ENCODE measurements around the gene HECW1. TPM values are rescaled to one million over a fixed set of nuclear protein-coding genes. Genes with fewer than 3 reads are reported as not detected.

HECW1 gene
- total and polyA plus RNA-seq, 2 donors (not counting 1 experiment from before 2014, with no cell fraction given), result not detected

DNA sequence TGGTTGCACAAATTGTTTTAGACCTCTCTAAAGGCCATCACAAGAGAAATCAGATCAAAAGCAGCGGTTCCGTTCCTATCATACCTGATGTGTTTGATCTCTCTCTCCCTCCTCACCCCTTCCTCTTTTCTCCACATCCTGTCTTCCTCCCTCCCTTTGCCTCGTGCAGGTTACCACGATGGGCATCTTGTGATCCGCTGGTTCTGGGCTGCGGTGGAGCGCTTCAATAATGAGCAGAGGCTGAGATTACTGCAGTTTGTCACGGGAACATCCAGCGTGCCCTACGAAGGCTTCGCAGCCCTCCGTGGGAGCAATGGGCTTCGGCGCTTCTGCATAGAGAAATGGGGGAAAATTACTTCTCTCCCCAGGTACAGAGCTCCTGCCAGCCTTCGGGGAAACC is 442.0 kb downstream of the HECW1 start:
- TF ChIP-seq EZH2 (IDR thresholded peaks at IDR 0.05; ENCODE audit: borderline replicate concordance, insufficient read depth, low read depth, low read length, poor library complexity, severe bottlenecking), result no peak
- TF ChIP-seq, protein P1, sequence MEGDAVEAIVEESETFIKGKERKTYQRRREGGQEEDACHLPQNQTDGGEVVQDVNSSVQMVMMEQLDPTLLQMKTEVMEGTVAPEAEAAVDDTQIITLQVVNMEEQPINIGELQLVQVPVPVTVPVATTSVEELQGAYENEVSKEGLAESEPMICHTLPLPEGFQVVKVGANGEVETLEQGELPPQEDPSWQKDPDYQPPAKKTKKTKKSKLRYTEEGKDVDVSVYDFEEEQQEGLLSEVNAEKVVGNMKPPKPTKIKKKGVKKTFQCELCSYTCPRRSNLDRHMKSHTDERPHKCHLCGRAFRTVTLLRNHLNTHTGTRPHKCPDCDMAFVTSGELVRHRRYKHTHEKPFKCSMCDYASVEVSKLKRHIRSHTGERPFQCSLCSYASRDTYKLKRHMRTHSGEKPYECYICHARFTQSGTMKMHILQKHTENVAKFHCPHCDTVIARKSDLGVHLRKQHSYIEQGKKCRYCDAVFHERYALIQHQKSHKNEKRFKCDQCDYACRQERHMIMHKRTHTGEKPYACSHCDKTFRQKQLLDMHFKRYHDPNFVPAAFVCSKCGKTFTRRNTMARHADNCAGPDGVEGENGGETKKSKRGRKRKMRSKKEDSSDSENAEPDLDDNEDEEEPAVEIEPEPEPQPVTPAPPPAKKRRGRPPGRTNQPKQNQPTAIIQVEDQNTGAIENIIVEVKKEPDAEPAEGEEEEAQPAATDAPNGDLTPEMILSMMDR (IDR thresholded peaks at IDR 0.05), result no peak
- no peak overlapping the region for H3K4me3 Mint-ChIP-seq
- no peak overlapping the region for H3K27ac Mint-ChIP-seq
- peaks cover 0 to 2% (median 0%) of the 10 kb centered on the region in 4 experiments for H3K27me3 ChIP-seq (replicated peaks in 1 of 4; ENCODE audit: control extremely low read depth in 1 of 4, control insufficient read depth in 3 of 4, insufficient read depth in 4 of 4, low read length in 3 of 4)
- no peak for DNase-seq
- POLR2A ChIA-PET, result no interaction called here
- no peak overlapping the region for H3K9ac ChIP-seq (ENCODE audit: low read length)
- CTCF ChIA-PET, result no interaction called here
- no peak overlapping the region for H3K4me2 ChIP-seq (replicated peaks; ENCODE audit: low read depth, low read length, poor library complexity, severe bottlenecking)
- no peaks in the 10 kb centered on the region for H3K4me1 ChIP-seq (ENCODE audit: control insufficient read depth in 2 of 2, insufficient read depth in 2 of 2, low read length in 2 of 2)
- ATAC-seq (ENCODE audit: low read depth), result no peak
- no peaks in the 10 kb centered on the region for H4K20me1 ChIP-seq (ENCODE audit: control insufficient read depth, insufficient read depth, low read length, poor library complexity, severe bottlenecking)
- H3K9me3 ChIP-seq (ENCODE audit: control extremely low read depth in 1 of 3, control insufficient read depth in 2 of 3, insufficient read depth in 1 of 3, low read length in 2 of 3), result no peaks in the 10 kb centered on the region
- no peaks in the 10 kb centered on the region for H3K79me2 ChIP-seq (ENCODE audit: control insufficient read depth, insufficient read depth, low read length)
- H3K36me3 ChIP-seq (replicated peaks in 1 of 2; ENCODE audit: control extremely low read depth in 1 of 2, control insufficient read depth in 1 of 2, extremely low read depth in 1 of 2, insufficient read depth in 2 of 2, low read length in 1 of 2), result no peaks in the 10 kb centered on the region
- peaks cover 44% of the 10 kb centered on the region for H3K27me3 Mint-ChIP-seq
- no peaks in the 10 kb centered on the region for H3K9me3 Mint-ChIP-seq (ENCODE audit: insufficient read depth)
- no peak overlapping the region for H3K4me3 ChIP-seq (ENCODE audit: control extremely low read depth in 1 of 5, extremely low read depth in 1 of 5, insufficient read depth in 1 of 5, low read depth in 2 of 5, low read length in 4 of 5)
- H2AFZ ChIP-seq (ENCODE audit: insufficient read depth, low read depth, low read length, poor library complexity, severe bottlenecking), result no peak overlapping the region
- no peaks in the 10 kb centered on the region for H3K4me1 Mint-ChIP-seq
- 79% methylated on average over 10 of the region's 15 CpGs for WGBS (ENCODE audit: insufficient coverage)
- no peak overlapping the region for H3K27ac ChIP-seq (ENCODE audit: low read length in 2 of 2)
- intact Hi-C loops (cut with micrococcal nuclease), result no loop called here

DNA sequence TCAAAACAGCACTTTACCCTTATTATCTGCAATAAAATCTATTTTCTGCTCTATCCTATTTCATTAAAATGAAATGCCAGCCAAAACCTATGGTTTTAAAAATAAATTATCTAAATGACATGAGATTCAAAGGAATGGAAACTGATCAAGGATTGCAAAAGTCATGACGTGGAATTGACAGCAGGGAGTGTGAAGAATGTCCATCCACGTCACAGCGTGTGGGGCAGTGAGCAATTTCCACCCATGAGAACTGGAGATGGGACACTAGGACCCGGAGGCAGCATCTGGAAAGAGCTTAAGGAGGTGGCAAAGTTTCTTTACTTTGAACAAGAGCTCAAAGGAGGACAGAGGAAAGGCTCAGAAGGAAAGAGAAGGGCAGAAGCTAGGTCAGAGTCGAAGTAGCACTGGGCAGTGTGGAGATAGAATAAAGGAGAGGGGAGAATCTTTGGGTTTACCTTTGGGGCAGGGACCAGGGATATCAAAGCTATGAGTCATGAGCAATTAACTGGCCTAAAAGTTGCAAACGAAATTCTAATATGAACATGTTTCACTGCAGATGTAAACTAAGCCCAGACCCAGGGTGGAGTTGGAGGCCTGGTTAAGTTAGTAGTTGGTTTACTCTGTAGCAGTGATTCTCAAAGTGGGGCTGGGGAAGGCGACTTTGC is 445.5 kb downstream of the HECW1 start:
- Histone ChIP-seq H3K4me3 (ENCODE audit: control extremely low read depth in 1 of 5, extremely low read depth in 1 of 5, insufficient read depth in 1 of 5, low read depth in 2 of 5, low read length in 4 of 5) (no peak overlapping the region), H3K36me3 (replicated peaks in 1 of 2; ENCODE audit: control extremely low read depth in 1 of 2, control insufficient read depth in 1 of 2, extremely low read depth in 1 of 2, insufficient read depth in 2 of 2, low read length in 1 of 2) (no peaks in the 10 kb centered on the region), H3K79me2 (ENCODE audit: control insufficient read depth, insufficient read depth, low read length) (no peaks in the 10 kb centered on the region), H3K4me1 (ENCODE audit: control insufficient read depth in 2 of 2, insufficient read depth in 2 of 2, low read length in 2 of 2) (no peaks in the 10 kb centered on the region), H3K27ac (ENCODE audit: low read length in 2 of 2) (no peak overlapping the region), H3K9me3 (ENCODE audit: control extremely low read depth in 1 of 3, control insufficient read depth in 2 of 3, insufficient read depth in 1 of 3, low read length in 2 of 3) (no peaks in the 10 kb centered on the region), H2AFZ (ENCODE audit: insufficient read depth, low read depth, low read length, poor library complexity, severe bottlenecking) (no peak overlapping the region), H3K4me2 (replicated peaks; ENCODE audit: low read depth, low read length, poor library complexity, severe bottlenecking) (no peak overlapping the region), H3K9ac (ENCODE audit: low read length) (no peak overlapping the region), H3K27me3 (replicated peaks in 1 of 4; ENCODE audit: control extremely low read depth in 1 of 4, control insufficient read depth in 3 of 4, insufficient read depth in 4 of 4, low read length in 3 of 4) (peaks cover 0 to 7% (median 6%) of the 10 kb centered on the region in 4 experiments), H4K20me1 (ENCODE audit: control insufficient read depth, insufficient read depth, low read length, poor library complexity, severe bottlenecking) (no peaks in the 10 kb centered on the region)
- H3K4me3 Mint-ChIP-seq, result no peak overlapping the region
- ATAC-seq (ENCODE audit: low read depth) (no peak), DNase-seq (no peak)
- peaks cover 54% of the 10 kb centered on the region for H3K27me3 Mint-ChIP-seq
- H3K27ac Mint-ChIP-seq, result no peak overlapping the region
- no peak for TF ChIP-seq EZH2 (IDR thresholded peaks at IDR 0.05; ENCODE audit: borderline replicate concordance, insufficient read depth, low read depth, low read length, poor library complexity, severe bottlenecking)
- TF ChIP-seq, protein P1 (IDR thresholded peaks at IDR 0.05), result no peak
- no peaks in the 10 kb centered on the region for H3K9me3 Mint-ChIP-seq (ENCODE audit: insufficient read depth)
- intact Hi-C loops (cut with micrococcal nuclease), result no loop called here
- no peaks in the 10 kb centered on the region for H3K4me1 Mint-ChIP-seq
- ChIA-PET CTCF (interaction anchor here (1.6 kb wide), 1 partner anchor 25 kb away, joined by 4 read pairs; the partner anchor contains the start of gene STK17A), POLR2A (no interaction called here)
- WGBS (ENCODE audit: insufficient coverage), result 90% methylated on average over 6 of the region's 7 CpGs

All from B cell (primary cell).